Activated CD8-positive, alpha-beta memory T cell treated with anti-CD3 and anti-CD28 coated beads for 4 hours (primary cell): ENCODE data around the gene AFMID.

ENCODE experiments used
- DNase-seq, 2 donors: peaks; one replicate each; pipeline ENCODE4 v3.0.0-alpha.2; 2020; ENCODE audit warnings: low read depth in 2 of 2

AFMID gene

DNA sequence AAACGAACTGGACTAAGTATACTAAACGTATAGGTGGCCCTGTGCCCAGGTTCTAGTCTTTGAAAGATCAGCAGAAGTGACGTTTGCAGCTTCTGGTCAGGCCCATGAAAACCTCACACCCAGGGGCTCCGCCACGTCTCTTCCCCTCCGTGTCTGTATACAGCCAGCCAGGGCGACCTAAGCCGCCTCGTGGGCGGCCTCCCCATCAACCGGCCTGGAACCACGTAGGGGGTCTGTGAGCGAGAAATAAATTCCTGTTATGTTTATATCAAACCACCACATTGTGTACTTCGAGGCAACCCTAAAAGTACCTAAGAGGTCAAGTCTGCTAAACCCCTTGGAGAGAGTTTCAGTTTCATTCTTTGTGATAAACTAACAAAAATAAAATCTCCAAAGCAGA, 7.1 kb upstream of the AFMID start:
- DNase-seq, result no peak

DNA sequence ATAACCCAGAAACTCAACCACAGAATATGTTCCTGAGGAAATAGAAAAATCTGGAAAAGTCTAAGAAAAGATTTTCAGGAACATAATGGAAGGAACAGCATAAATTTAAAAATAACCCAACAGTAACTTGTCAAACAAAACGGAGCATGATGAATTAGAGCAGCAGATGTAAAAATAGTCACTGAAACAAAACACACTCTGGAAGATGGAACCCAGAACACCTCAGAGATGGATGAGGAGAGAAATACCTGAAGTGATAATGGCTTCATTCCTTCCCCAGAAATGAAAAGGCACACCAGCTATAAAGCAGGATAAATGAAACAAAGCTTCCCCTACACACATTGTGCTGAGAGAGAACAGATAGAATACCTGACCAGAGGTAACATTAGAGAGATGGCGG, 6.7 kb upstream of the AFMID start:
- DNase-seq, result no peak

DNA sequence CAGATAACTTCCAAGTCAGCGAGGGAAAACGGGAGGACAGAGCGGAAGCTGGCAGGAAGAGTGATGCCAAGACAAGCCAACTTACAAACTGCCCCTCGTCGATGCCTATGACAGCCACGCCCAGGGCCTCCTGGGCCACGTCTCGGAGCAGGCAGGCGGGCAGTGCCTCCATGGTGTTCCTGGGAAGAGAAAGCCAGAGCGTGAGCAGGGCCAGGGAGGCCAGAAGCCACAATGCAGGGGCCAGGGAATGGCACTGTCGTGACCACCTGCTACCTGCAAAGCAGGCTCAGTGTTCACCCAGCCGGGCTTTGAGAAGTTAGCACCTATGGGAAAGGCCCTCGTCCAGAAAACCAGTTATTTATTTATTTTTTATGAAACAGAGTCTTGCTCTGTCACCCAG, 4.7 kb upstream of the AFMID start:
- no peak for DNase-seq

DNA sequence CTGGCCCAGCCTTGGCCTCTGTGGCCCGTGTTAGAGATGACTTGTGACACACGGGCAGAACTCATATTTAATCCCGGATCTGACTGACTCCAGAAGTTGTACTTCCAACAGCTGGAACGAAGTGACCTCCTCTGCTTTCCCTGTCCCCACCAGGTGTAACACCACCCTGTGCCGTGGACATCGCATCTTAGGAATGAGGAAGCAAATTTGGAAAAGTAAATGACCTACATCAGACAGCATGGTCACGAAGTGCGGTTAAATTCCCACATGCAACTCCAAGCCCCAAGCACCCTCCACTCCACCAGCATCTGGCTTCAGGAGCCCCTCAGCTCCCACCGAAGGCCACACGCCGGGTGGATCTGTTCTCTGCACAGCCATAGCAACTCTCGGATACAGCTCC, 3.2 kb upstream of the AFMID start:
- DNase-seq, result no peak

DNA sequence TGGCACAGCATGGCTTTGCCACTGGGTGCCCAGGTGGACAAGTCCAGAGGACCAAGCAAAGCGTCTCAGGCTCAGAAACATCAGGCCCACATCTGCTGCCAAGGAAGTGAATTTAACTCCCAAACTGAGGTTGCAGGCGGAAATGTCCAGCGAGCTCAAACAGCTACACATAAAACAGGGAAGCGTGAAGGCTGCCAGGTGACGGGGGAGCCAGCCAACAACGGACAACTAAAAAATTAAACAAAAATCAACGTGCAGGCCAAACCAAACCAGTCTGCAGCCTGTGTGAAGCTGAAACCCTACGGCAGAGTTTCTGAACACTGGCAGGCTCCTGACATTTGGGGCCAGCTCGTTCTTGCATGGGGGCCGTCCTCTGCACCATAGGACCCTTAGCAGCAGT, 2.8 kb upstream of the AFMID start:
- no peak for DNase-seq

DNA sequence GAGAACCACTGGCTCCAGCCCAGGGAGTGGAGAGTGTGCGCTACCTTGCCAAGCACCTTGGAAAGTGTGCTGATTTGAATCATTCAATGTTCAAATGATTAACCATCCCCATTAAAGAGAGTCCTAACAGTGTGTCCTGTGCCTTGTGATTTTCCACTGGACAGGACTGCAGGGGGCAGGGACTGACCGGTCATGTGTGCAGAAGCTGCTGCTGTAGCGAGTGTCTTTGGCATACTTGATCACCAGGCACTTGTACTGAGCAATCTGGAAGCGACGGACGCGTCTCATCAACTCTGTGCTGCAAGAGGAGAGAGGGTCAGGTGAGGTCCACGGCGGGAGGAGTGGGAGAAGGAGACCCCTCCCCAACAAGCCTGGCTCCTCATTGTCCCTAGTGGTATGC, 2.3 kb upstream of the AFMID start:
- DNase-seq, result no peak

DNA sequence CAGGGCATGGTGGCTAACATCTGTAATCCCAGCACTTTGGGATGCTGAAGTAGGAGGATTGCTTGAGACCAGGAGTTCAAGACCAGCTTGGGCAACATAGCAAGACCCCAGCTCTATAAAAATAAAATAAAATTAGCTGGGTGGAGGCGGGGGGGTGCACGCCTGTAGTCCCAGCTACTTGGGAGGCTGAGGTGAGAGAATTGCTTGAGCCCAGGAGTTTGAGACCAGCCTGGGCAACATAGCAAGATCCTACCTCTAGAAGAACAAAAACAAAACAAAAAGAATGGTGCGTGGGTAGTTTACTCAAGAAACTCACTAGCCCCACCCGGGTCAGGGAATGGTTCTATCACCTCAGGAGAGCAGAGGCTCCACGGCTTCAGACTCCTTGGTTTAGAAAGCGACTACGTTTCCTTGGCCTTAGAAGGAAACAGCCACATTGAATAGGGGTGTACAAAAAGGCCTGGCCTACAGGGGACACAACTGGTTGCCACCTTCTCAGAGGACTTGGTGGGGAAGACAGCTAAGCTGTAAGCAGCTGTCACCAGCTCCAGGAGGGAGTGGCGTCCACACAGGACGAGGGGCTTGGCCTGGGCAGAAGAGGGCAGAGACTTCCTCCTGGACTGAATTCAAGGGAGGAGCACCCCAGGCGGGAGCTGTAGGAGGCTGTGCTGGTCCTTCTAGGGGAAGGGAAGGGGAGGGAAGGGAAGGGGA, 1.0 kb upstream of the AFMID start:
- no peak for DNase-seq

DNA sequence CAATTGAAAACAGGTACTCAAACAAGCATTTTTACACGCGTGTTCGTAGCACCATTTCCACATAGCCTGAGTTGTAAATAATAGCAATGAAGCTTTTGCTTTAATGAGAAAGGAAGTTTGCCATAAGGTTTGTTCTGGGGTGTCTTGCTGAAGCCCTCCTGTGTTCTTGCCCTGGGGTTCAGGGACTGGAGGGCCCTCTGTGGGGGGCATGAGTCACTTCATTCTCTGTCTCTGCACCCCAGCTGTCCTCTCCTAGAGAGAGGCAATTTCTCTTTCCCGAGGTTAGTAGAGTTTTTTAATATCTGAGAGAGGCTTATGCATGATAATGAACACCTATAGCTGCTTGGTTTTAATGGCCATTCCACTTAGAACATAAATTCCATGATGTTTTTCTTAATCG, 9.6 kb downstream of the AFMID start:
- DNase-seq, result no peak

DNA sequence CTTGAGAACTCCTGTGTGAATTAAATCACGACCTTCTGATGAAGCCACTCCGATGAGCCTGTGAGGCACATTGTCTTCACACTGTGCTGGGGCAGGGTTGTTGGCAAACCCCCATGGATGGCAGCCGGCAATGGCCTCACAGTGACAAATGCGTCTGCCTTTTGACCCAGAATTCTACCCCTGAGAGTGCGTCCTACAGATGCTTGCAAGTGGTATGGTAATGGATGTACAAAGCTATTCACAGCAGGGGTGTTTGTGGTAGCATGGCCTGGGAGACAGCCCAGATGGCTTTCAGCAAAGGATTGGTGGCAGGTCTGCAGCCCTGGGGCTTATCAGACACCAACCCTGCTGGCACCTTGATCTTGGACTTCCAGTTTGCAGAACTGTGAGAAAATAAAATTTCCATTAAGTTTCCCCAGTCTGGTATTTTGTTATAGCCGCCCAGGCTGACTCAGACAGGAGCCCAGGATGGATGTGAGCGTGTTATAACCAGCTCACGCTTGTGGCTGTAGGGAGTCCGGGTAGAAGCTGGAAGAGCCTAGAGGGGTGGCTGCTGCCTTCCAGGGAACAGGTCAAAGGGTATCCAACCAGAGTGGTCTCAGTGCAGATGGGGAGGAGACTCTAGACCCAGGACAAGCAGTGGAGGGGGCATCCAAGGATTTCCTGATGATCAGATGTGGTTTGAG, 10.1 kb downstream of the AFMID start:
- DNase-seq, result no peak

DNA sequence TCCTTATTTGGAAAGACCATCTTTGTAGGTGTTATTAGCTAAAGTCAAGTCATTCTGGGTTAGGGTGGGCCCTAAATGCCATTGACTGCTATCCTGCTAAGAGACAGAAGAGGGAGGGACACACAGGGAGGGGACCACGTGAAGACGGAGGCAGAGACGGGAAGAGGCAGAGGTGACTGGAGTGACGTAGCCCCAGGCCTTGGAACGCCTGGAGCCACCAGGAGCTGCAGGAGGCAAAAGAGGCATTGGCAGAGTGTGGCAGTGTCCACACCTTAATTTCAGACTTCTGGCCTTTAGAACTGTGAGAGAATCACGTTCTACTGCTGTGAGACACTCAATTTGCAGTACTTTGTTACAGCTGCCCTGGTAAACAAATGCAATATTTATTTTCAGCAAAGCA, 13.3 kb downstream of the AFMID start:
- DNase-seq, result no peak

DNA sequence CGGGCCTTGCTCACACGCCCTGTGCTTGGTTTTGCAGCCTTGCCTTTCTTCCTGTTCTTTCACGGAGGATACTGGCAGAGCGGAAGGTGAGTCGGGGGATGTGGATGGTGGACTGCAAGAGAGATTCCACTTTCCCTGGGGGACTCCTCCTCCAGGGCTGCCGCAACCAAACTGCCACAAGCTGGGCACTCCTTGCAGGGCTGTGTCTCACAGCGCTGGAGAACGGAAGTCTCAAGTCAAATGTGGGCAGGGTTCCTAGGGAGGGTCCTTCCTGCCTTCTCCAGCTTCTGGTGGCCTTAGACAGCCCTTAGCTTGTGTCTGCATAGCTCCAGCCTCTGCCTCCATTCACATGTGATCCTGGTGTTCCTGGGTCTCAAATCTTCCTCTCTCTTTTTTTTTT, 15.5 kb downstream of the AFMID start:
- no peak for DNase-seq

DNA sequence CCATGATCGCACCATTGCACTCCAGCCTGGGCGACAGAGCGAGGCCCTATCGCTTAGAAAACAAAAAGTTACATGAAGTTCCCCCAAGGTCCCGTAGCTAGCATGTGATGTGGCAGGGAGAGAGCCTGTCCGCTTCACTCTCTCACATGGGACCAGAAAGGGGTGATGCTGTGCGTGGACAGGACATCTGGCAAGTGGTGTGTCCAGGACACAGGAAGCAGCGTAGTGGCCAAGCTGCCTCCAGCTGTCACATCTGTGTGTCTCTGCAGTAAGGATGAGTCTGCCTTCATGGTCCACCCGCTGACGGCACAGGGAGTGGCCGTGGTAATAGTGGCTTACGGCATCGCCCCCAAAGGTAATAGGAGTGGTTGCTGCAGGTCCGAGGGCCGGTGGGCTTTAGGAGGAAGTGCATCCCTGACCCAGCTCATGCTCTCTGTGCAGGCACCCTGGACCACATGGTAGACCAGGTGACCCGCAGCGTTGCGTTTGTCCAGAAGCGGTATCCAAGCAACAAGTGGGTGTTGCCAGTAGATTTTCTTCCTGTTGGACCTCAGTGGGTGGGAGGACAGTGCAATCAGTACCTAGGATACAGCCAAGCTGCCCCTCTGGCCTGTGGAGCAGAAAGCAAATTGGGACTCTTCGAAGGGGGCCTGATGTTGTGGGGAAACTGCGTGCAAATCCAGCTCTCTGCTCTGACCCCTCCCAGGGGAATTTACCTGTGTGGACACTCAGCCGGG, 17.4 kb downstream of the AFMID start:
- no peak for DNase-seq

DNA sequence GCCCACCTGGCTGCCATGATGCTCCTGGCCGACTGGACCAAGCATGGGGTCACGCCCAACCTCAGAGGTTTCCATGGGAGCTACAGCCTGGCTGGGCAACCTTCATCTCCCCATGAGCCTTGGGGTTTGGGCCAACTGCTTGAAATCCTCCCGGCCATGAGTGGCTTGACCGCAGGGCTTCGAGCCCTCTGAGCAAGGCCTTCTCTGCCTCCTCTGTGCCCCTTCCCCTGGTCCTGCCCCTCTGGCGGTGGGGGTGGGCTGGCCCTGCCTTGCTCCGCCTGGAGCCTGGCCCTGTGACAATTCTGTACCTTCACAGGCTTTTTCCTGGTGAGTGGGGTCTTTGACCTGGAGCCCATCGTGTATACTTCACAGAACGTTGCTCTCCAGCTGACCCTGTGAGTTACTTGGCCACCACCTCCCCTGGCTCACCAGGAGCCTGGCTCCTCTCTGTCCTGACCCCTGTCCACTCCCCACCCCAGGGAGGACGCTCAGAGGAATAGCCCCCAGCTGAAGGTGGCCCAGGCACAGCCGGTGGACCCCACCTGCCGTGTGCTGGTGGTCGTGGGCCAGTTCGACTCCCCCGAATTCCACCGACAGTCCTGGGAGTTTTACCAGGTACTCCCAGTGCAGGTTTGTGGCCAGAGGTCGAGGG, 18.1 kb downstream of the AFMID start:
- no peak for DNase-seq

DNA sequence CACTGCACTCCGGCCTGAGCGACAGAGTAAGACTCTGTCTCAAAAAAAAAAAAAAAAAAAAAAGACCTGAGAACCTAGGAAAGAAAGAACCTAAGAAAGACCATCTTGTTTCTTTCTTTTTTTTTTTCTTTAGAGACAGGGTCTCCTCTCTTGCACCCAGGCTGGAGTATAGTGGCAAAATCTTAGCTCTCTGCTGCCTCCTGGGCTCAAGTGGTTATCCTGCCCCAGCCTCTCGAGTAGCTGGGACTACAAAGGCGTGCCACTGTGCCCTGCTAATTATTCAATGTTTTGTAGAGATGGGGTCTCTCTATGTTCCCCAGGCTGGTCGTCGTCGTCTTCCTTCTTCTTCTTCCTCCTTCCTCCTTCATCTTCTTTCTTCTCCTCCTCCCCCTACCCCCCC, 19.1 kb downstream of the AFMID start:
- DNase-seq, result no peak

DNA sequence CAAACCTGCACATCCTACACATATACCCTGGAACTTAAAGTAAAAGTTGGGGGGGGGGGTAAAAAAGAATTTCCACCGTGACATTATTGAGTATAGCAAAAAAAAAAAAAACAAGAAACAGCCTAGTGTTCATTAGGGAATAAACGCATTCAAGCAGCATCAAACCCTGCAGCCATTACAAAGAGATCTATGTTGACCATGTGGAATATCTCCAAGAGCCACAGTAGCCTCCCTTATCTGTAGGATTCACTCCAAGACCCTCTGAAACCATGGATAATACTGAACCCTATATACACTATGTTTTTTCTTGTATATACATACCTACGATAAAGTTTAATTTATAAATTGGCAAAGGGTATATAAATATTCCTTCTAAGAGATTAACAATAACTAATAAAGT, 21.3 kb downstream of the AFMID start:
- no peak for DNase-seq

DNA sequence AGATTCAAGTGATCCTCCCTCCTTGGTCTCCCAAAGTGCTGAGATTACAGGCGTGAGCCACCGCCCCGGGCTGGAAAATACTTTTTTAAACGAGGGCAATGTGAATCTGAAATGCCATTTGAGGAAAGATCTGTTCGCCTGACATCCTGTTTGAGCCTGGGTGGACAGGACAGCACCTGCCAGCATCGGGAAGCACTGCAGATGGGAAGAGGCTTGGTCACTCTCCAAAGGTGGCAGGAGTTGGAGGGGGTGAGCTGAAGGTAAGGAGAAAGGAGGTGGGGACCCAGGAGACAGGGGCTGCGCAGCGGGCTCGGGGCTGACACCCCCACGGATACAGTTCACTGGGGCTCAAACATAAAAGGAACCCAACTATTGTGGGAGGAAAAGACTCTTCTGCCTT, 22.9 kb downstream of the AFMID start:
- no peak for DNase-seq

DNA sequence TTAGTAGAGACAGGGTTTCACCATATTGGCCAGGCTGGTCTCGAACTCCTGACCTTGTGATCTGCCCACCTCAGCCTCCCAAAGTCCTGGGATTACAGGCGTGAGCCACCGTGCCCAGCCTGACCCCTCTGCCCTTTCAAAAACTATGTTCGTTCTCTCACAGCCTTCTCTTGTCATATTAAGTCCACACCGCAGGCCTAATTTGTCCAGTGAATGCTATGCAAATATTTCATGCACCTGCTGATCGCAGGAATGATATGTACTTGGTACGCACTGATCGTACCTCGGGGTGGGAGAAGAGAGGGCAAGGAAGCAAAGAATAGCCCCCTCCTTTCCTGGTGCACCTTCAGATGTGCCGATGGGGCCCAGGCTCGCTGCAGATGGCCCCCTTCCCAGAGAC, 23.9 kb downstream of the AFMID start:
- DNase-seq, result no peak

DNA sequence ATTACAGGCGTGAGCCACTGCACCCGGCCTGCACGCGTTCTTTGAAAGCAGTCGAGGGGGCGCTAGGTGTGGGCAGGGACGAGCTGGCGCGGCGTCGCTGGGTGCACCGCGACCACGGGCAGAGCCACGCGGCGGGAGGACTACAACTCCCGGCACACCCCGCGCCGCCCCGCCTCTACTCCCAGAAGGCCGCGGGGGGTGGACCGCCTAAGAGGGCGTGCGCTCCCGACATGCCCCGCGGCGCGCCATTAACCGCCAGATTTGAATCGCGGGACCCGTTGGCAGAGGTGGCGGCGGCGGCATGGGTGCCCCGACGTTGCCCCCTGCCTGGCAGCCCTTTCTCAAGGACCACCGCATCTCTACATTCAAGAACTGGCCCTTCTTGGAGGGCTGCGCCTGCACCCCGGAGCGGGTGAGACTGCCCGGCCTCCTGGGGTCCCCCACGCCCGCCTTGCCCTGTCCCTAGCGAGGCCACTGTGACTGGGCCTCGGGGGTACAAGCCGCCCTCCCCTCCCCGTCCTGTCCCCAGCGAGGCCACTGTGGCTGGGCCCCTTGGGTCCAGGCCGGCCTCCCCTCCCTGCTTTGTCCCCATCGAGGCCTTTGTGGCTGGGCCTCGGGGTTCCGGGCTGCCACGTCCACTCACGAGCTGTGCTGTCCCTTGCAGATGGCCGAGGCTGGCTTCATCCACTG, 27.0 kb downstream of the AFMID start, which contains the start of gene BIRC5:
Gene BIRC5 (plus strand): TSS at position 238 of the 690 bp plus-strand sequence. CDS start 64 bp downstream, at position 302.
- DNase-seq, result peak; percentile 80 to 82

DNA sequence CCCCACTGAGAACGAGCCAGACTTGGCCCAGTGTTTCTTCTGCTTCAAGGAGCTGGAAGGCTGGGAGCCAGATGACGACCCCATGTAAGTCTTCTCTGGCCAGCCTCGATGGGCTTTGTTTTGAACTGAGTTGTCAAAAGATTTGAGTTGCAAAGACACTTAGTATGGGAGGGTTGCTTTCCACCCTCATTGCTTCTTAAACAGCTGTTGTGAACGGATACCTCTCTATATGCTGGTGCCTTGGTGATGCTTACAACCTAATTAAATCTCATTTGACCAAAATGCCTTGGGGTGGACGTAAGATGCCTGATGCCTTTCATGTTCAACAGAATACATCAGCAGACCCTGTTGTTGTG, 27.5 kb downstream of the AFMID start:
- DNase-seq, result no peak

DNA sequence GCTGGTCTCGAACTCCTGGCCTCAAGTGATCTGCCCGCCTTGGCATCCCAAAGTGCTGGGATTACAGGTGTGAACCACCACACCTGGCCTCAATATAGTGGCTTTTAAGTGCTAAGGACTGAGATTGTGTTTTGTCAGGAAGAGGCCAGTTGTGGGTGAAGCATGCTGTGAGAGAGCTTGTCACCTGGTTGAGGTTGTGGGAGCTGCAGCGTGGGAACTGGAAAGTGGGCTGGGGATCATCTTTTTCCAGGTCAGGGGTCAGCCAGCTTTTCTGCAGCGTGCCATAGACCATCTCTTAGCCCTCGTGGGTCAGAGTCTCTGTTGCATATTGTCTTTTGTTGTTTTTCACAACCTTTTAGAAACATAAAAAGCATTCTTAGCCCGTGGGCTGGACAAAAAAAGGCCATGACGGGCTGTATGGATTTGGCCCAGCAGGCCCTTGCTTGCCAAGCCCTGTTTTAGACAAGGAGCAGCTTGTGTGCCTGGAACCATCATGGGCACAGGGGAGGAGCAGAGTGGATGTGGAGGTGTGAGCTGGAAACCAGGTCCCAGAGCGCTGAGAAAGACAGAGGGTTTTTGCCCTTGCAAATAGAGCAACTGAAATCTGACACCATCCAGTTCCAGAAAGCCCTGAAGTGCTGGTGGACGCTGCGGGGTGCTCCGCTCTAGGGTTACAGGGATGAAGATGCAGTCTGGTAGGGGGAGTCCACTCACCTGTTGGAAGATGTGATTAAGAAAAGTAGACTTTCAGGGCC, 32.4 kb downstream of the AFMID start:
- DNase-seq, result no peak

DNA sequence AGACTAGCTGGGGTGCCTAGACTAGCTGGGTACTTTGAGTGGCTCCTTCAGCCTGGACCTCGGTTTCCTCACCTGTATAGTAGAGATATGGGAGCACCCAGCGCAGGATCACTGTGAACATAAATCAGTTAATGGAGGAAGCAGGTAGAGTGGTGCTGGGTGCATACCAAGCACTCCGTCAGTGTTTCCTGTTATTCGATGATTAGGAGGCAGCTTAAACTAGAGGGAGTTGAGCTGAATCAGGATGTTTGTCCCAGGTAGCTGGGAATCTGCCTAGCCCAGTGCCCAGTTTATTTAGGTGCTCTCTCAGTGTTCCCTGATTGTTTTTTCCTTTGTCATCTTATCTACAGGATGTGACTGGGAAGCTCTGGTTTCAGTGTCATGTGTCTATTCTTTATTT, 35.9 kb downstream of the AFMID start:
- DNase-seq, result no peak
